HEK293 (cell line): ENCODE measurements around the gene BIRC3.

Experiments used
- CTCF ChIA-PET: fragments of 350-600 bp; formaldehyde crosslinking; extraction: SDS; loops from one replicate; lab custom pipeline; 2021; ENCODE audit warnings: antibody characterized with exemption; lab: Yijun Ruan, JAX
- POLR2A ChIA-PET: fragments of 300-600 bp; formaldehyde crosslinking; extraction: SDS; loops from one replicate; lab custom pipeline; 2020; ENCODE audit warnings: antibody characterized with exemption, inconsistent platforms; lab: Yijun Ruan, JAX
- H3K27ac ChIP-seq: fragments of 200-500 bp; sonication (Bioruptor generic); 2 replicates; pipeline ENCODE4 v1.5.1; 2014; ENCODE audit warnings: low read depth, low read length, control low read depth, inconsistent platforms; ENCODE audit errors: extremely low read depth
- H3K36me3 ChIP-seq, 2 experiments: fragments of 200-500 bp in 1 of 2; sonication (Bioruptor generic) in 1 of 2; 1 replicate in 1 of 2; 2 replicates in 1 of 2; pipeline ENCODE4 v1.5.1; 2014 to 2017; ENCODE audit warnings: inconsistent platforms in 2 of 2, low read length in 2 of 2; ENCODE audit not compliant: control insufficient read depth in 2 of 2, insufficient read depth in 1 of 2
- H3K4me1 ChIP-seq: fragments of 200-500 bp; sonication (Bioruptor generic); 2 replicates; pipeline ENCODE4 v1.5.1; 2014; ENCODE audit warnings: mild to moderate bottlenecking, low read length, inconsistent platforms; ENCODE audit not compliant: control insufficient read depth, insufficient read depth
- H3K4me3 ChIP-seq: 2 replicates; pipeline ENCODE4 v1.5.1; 2011; ENCODE audit warnings: low read depth, mild to moderate bottlenecking, control low read depth, low read length, moderate library complexity
- H3K9me3 ChIP-seq: fragments of 200-500 bp; sonication (Bioruptor generic); 2 replicates; pipeline ENCODE4 v1.5.1; 2014; ENCODE audit warnings: low read depth, low read length, inconsistent platforms; ENCODE audit not compliant: control insufficient read depth, insufficient read depth
- AEBP2 ChIP-seq: fragments of 450-650 bp; formaldehyde crosslinking; IDR thresholded peaks from 2 replicates; pipeline ENCODE4 v1.5.1; 2016; ENCODE audit warnings: missing biosample characterization, missing genetic modification characterization, borderline replicate concordance
- BCL11A ChIP-seq: fragments of 450-650 bp; formaldehyde crosslinking; IDR thresholded peaks from 2 replicates; pipeline ENCODE4 v1.5.1; 2016; ENCODE audit warnings: low read depth, missing biosample characterization, missing genetic modification characterization
- HOXC10 ChIP-seq: sonication (generic); formaldehyde crosslinking; IDR thresholded peaks from 2 replicates; pipeline ENCODE4 v1.8.1; 2023; ENCODE audit warnings: mild to moderate bottlenecking, missing genetic modification reagents
- KLF10 ChIP-seq: fragments of 450-650 bp; IDR thresholded peaks from 2 replicates; pipeline ENCODE4 v1.5.1; 2018; ENCODE audit warnings: missing biosample characterization, mild to moderate bottlenecking, missing genetic modification characterization
- OSR2 ChIP-seq: fragments of 450-650 bp; formaldehyde crosslinking; IDR thresholded peaks from 2 replicates; pipeline ENCODE4 v1.5.1; 2016; ENCODE audit warnings: missing biosample characterization, missing genetic modification characterization
- OVOL3 ChIP-seq: fragments of 450-650 bp; formaldehyde crosslinking; IDR thresholded peaks from 2 replicates; pipeline ENCODE4 v1.5.1; 2016; ENCODE audit warnings: missing biosample characterization, missing genetic modification characterization
- PBX3 ChIP-seq: sonication (generic); formaldehyde crosslinking; IDR thresholded peaks from 2 replicates; pipeline ENCODE4 v1.8.1; 2022; ENCODE audit warnings: mild to moderate bottlenecking, moderate library complexity, missing genetic modification reagents
- ZBTB8A ChIP-seq: fragments of 450-650 bp; formaldehyde crosslinking; IDR thresholded peaks from 2 replicates; pipeline ENCODE4 v1.5.1; 2016; ENCODE audit warnings: missing biosample characterization, missing genetic modification characterization
- ZEB2 ChIP-seq: fragments of 450-650 bp; formaldehyde crosslinking; IDR thresholded peaks from 2 replicates; pipeline ENCODE4 v1.5.1; 2016; ENCODE audit warnings: missing biosample characterization, missing genetic modification characterization
- ZNF114 ChIP-seq: fragments of 450-650 bp; formaldehyde crosslinking; IDR thresholded peaks from 2 replicates; pipeline ENCODE4 v1.5.0; 2017; ENCODE audit warnings: missing biosample characterization, missing genetic modification characterization
- ZNF146 ChIP-seq: fragments of 450-650 bp; formaldehyde crosslinking; IDR thresholded peaks from 2 replicates; pipeline ENCODE4 v1.5.1; 2016; ENCODE audit warnings: missing biosample characterization, missing genetic modification characterization
- ZNF24 ChIP-seq: fragments of 450-650 bp; formaldehyde crosslinking; IDR thresholded peaks from 2 replicates; pipeline ENCODE4 v1.5.1; 2016; ENCODE audit warnings: missing biosample characterization, missing genetic modification characterization
- ZNF341 ChIP-seq: fragments of 450-650 bp; formaldehyde crosslinking; IDR thresholded peaks from 2 replicates; pipeline ENCODE4; 2016; ENCODE audit warnings: low read depth, missing biosample characterization, missing genetic modification characterization
- ZNF433 ChIP-seq: fragments of 450-650 bp; formaldehyde crosslinking; IDR thresholded peaks from 2 replicates; pipeline ENCODE4 v1.5.1; 2016; ENCODE audit warnings: missing biosample characterization, missing genetic modification characterization, low read depth
- ZNF48 ChIP-seq: fragments of 450-650 bp; formaldehyde crosslinking; IDR thresholded peaks from 2 replicates; pipeline ENCODE4 v1.5.1; 2016; ENCODE audit warnings: missing biosample characterization, missing genetic modification characterization
- TF ChIP-seq, protein P1 (sequence below): fragments of 450-650 bp; formaldehyde crosslinking; IDR thresholded peaks from 2 replicates; pipeline ENCODE4 v1.5.1; 2016; ENCODE audit warnings: missing biosample characterization, missing genetic modification characterization, borderline replicate concordance
- TF ChIP-seq, protein P2 (sequence below): fragments of 450-650 bp; formaldehyde crosslinking; IDR thresholded peaks from 2 replicates; pipeline ENCODE4 v1.5.1; 2017; ENCODE audit warnings: missing biosample characterization, missing genetic modification characterization
- TF ChIP-seq, protein P3 (sequence below): fragments of 450-650 bp; formaldehyde crosslinking; IDR thresholded peaks from 2 replicates; pipeline ENCODE4 v1.5.1; 2016; ENCODE audit warnings: missing biosample characterization, missing genetic modification characterization

The BIRC3 gene

GRCh38 chr11:102291831-102292230 is 25.5 kb upstream of the BIRC3 start:
- TF ChIP-seq ZNF24 (tag by site-specific recombination) (no peak), ZNF114 (tag by site-specific recombination) (no peak), ZNF48 (tag by site-specific recombination) (no peak), HOXC10 (no peak), PBX3 (CRISPR knock-in tag) (no peak), AEBP2 (tag by site-specific recombination) (no peak), ZNF341 (tag by site-specific recombination) (no peak), KLF10 (tag by site-specific recombination) (no peak), ZNF146 (no peak), BCL11A (tag by site-specific recombination) (no peak), ZBTB8A (tag by site-specific recombination) (no peak), OSR2 (tag by site-specific recombination) (no peak), ZEB2 (tag by site-specific recombination) (no peak), ZNF433 (no peak), OVOL3 (tag by site-specific recombination) (no peak)
- TF ChIP-seq, protein P1, sequence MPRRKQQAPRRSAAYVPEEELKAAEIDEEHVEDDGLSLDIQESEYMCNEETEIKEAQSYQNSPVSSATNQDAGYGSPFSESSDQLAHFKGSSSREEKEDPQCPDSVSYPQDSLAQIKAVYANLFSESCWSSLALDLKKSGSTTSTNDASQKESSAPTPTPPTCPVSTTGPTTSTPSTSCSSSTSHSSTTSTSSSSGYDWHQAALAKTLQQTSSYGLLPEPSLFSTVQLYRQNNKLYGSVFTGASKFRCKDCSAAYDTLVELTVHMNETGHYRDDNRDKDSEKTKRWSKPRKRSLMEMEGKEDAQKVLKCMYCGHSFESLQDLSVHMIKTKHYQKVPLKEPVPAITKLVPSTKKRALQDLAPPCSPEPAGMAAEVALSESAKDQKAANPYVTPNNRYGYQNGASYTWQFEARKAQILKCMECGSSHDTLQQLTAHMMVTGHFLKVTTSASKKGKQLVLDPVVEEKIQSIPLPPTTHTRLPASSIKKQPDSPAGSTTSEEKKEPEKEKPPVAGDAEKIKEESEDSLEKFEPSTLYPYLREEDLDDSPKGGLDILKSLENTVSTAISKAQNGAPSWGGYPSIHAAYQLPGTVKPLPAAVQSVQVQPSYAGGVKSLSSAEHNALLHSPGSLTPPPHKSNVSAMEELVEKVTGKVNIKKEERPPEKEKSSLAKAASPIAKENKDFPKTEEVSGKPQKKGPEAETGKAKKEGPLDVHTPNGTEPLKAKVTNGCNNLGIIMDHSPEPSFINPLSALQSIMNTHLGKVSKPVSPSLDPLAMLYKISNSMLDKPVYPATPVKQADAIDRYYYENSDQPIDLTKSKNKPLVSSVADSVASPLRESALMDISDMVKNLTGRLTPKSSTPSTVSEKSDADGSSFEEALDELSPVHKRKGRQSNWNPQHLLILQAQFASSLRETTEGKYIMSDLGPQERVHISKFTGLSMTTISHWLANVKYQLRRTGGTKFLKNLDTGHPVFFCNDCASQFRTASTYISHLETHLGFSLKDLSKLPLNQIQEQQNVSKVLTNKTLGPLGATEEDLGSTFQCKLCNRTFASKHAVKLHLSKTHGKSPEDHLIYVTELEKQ (tag by site-specific recombination) = no peak
- TF ChIP-seq, protein P2, sequence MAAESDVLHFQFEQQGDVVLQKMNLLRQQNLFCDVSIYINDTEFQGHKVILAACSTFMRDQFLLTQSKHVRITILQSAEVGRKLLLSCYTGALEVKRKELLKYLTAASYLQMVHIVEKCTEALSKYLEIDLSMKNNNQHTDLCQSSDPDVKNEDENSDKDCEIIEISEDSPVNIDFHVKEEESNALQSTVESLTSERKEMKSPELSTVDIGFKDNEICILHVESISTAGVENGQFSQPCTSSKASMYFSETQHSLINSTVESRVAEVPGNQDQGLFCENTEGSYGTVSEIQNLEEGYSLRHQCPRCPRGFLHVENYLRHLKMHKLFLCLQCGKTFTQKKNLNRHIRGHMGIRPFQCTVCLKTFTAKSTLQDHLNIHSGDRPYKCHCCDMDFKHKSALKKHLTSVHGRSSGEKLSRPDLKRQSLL (tag by site-specific recombination) = no peak
- TF ChIP-seq, protein P3, sequence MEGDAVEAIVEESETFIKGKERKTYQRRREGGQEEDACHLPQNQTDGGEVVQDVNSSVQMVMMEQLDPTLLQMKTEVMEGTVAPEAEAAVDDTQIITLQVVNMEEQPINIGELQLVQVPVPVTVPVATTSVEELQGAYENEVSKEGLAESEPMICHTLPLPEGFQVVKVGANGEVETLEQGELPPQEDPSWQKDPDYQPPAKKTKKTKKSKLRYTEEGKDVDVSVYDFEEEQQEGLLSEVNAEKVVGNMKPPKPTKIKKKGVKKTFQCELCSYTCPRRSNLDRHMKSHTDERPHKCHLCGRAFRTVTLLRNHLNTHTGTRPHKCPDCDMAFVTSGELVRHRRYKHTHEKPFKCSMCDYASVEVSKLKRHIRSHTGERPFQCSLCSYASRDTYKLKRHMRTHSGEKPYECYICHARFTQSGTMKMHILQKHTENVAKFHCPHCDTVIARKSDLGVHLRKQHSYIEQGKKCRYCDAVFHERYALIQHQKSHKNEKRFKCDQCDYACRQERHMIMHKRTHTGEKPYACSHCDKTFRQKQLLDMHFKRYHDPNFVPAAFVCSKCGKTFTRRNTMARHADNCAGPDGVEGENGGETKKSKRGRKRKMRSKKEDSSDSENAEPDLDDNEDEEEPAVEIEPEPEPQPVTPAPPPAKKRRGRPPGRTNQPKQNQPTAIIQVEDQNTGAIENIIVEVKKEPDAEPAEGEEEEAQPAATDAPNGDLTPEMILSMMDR (tag by site-specific recombination) = no peak
- Histone ChIP-seq H3K4me1 (no peaks in the 10 kb centered on the region), H3K9me3 (no peaks in the 10 kb centered on the region), H3K4me3 (no peak overlapping the region), H3K36me3 (no peaks in the 10 kb centered on the region), H3K27ac (no peak overlapping the region)
- CTCF ChIA-PET = interaction anchor here (0.5 to 3.7 kb wide), 7 partner anchors 12 to 429 kb away, joined by 3 to 24 read pairs (median 3); no protein-coding TSS in a partner anchor
- POLR2A ChIA-PET = no interaction called here
